ENCODE data around the gene LIX1L.

The LIX1L gene

DNA sequence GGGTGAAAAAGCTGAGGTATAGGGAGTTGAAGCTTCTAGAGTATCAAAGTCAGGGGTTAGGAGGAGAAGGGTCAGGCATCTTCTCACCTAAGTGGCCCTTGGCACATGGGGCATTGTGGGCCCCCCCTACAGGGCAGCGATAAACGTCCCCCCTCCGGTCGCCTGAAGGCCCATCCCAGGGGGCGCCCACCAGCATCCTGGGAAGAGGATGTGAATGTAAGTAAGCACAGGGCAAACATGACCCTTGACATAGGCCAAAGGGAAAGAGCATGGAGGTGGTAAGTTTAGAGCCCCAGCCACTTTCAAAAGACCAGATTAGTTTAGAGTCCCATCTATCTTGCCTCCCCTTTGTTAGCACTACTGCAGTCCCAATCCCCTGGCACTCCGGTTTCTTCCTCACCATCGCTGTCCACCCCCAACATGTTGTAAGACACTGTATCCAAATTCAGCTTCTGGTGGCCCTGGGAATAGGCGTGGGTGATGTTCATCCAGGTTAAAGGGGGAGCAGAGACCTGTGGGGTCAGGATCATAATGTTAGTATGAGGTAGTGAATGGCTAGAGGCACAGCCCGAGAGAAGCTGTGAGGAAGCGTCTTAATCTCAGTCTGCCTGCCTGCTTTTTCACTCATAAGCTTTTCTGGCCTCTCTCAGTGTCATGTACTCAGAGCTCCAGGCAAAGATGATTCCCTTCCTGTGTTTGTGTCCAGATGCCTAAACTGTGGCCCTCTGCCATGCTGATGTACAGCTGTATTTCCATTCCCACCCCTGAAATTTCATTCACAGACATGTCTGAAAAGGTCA lies 50.7 kb downstream of the LIX1L start:
- no peak for TF ChIP-seq ZNF565 (CRISPR knock-in tag; conservative IDR thresholded peaks at IDR 0.05; ENCODE audit: low read depth)
- TF ChIP-seq GLIS3 (CRISPR knock-in tag; IDR thresholded peaks at IDR 0.05): no peak
- TF ChIP-seq TOX (CRISPR knock-in tag; IDR thresholded peaks at IDR 0.05; ENCODE audit: borderline replicate concordance): no peak
- TF ChIP-seq ZNF8 (CRISPR knock-in tag; IDR thresholded peaks at IDR 0.05): no peak
- TF ChIP-seq ISL1 (CRISPR knock-in tag; IDR thresholded peaks at IDR 0.05): no peak
- TF ChIP-seq ARNTL (CRISPR knock-in tag; IDR thresholded peaks at IDR 0.05; ENCODE audit: borderline replicate concordance, low read depth): no peak
- TF ChIP-seq OSR1 (CRISPR knock-in tag; IDR thresholded peaks at IDR 0.05): no peak
- no peak for TF ChIP-seq ZC3H10 (CRISPR knock-in tag; IDR thresholded peaks at IDR 0.05)
- no peak for TF ChIP-seq ZFP30 (CRISPR knock-in tag; IDR thresholded peaks at IDR 0.05)
- TF ChIP-seq, protein P1, sequence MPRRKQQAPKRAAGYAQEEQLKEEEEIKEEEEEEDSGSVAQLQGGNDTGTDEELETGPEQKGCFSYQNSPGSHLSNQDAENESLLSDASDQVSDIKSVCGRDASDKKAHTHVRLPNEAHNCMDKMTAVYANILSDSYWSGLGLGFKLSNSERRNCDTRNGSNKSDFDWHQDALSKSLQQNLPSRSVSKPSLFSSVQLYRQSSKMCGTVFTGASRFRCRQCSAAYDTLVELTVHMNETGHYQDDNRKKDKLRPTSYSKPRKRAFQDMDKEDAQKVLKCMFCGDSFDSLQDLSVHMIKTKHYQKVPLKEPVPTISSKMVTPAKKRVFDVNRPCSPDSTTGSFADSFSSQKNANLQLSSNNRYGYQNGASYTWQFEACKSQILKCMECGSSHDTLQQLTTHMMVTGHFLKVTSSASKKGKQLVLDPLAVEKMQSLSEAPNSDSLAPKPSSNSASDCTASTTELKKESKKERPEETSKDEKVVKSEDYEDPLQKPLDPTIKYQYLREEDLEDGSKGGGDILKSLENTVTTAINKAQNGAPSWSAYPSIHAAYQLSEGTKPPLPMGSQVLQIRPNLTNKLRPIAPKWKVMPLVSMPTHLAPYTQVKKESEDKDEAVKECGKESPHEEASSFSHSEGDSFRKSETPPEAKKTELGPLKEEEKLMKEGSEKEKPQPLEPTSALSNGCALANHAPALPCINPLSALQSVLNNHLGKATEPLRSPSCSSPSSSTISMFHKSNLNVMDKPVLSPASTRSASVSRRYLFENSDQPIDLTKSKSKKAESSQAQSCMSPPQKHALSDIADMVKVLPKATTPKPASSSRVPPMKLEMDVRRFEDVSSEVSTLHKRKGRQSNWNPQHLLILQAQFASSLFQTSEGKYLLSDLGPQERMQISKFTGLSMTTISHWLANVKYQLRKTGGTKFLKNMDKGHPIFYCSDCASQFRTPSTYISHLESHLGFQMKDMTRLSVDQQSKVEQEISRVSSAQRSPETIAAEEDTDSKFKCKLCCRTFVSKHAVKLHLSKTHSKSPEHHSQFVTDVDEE (CRISPR knock-in tag; IDR thresholded peaks at IDR 0.05): no peak
- TF ChIP-seq ZNF70 (CRISPR knock-in tag; IDR thresholded peaks at IDR 0.05): no peak
- no peak for TF ChIP-seq CSDC2 (CRISPR knock-in tag; IDR thresholded peaks at IDR 0.05)
- ATAC-seq: no peak; the same call in 2 of the 3 replicates

DNA sequence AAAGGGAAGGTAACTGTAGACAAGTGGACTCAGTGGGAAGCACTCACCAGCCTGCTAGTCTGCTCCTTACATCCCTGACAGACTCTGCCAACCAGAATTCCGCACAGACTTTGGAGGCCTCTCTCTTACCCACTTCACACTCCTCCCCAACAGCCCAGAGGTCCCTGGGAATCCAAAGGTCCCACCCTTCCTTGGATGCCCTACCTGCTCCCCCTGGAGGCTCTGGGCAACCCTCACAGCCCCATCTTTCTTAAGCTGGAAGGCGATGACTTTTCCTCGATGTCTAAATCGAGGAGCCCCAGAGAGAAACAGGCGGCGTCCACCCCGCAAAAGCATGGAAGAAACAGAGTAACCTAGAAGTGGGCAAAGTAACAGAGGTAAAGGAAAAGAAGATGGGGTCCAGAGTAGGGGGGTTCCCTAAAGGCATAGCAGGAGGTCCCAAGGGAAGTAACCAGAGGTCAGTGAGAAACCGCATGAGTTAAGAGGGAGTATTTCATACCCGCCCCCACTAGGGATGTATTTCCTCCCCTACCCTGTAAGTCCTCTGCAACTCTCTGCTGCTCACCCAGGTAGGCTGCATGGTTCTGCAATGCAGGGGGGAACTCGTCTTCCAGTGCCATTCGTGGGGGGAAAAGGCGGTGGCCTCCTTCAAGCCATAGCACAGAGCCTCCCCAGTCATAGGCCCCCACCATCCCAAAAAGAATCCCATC lies 56.4 kb downstream of the LIX1L start:
- peak; percentile 54; the same call in 2 of the 3 replicates for ATAC-seq
- TF ChIP-seq BACH2 (CRISPR knock-in tag; IDR thresholded peaks at IDR 0.05; ENCODE audit: borderline replicate concordance) (no peak), CSDC2 (CRISPR knock-in tag; IDR thresholded peaks at IDR 0.05) (no peak), ZFP30 (CRISPR knock-in tag; IDR thresholded peaks at IDR 0.05) (no peak), PPARA (CRISPR knock-in tag; IDR thresholded peaks at IDR 0.05; ENCODE audit: borderline replicate concordance) (no peak), ISL1 (CRISPR knock-in tag; IDR thresholded peaks at IDR 0.05) (no peak), ESRRG (CRISPR knock-in tag; IDR thresholded peaks at IDR 0.05) (no peak), ZNF8 (CRISPR knock-in tag; IDR thresholded peaks at IDR 0.05) (no peak)
- TF ChIP-seq, protein P2, sequence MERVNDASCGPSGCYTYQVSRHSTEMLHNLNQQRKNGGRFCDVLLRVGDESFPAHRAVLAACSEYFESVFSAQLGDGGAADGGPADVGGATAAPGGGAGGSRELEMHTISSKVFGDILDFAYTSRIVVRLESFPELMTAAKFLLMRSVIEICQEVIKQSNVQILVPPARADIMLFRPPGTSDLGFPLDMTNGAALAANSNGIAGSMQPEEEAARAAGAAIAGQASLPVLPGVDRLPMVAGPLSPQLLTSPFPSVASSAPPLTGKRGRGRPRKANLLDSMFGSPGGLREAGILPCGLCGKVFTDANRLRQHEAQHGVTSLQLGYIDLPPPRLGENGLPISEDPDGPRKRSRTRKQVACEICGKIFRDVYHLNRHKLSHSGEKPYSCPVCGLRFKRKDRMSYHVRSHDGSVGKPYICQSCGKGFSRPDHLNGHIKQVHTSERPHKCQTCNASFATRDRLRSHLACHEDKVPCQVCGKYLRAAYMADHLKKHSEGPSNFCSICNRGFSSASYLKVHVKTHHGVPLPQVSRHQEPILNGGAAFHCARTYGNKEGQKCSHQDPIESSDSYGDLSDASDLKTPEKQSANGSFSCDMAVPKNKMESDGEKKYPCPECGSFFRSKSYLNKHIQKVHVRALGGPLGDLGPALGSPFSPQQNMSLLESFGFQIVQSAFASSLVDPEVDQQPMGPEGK (CRISPR knock-in tag; IDR thresholded peaks at IDR 0.05; ENCODE audit: borderline replicate concordance): no peak

DNA sequence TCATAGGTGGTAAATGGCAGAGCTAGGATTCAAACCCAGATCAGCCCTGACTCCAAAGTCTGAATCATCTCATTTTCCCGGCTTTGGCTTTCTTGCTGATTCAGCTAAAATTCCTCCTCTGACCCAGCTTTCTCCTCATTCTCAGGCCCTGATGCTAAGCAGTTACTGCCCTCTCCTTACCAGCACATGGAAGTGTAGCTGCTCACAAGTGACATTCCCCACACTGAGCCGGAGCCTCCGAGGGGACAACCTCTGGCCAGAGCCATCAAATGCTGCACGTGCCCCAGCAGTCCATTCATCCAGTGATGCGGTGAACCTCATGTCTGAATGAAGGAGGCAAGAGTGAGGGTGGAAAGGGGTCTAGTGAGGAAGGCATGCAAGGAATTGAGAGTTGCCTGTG lies 59.1 kb downstream of the LIX1L start:
- TF ChIP-seq OSR1 (CRISPR knock-in tag; IDR thresholded peaks at IDR 0.05): no peak
- TF ChIP-seq ESRRG (CRISPR knock-in tag; IDR thresholded peaks at IDR 0.05): no peak
- no peak for TF ChIP-seq ZFP3 (CRISPR knock-in tag; IDR thresholded peaks at IDR 0.05)
- no peak for TF ChIP-seq ZFP30 (CRISPR knock-in tag; IDR thresholded peaks at IDR 0.05)
- ATAC-seq: no peak

DNA sequence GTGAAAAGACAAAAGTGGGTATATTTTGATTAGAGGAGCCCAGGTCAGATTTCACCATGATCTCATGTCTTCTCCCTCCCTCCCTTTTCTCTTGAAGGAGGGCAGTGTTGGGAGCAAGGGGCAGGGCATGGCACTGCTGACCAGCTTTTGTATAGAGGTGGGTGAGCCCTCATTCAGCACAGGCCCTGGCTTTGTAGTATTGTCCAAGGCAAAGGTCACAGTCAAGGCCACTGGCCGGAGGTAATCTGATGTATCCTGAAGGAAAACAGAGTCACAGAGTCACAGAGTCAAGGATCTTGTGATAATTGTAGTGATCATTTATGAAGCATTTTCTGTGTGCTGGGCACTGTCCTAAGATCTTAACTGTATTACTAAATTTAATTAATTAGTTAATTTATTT lies 59.8 kb downstream of the LIX1L start:
- TF ChIP-seq ZC3H10 (CRISPR knock-in tag; IDR thresholded peaks at IDR 0.05) (no peak), TOX (CRISPR knock-in tag; IDR thresholded peaks at IDR 0.05; ENCODE audit: borderline replicate concordance) (no peak), GLIS3 (CRISPR knock-in tag; IDR thresholded peaks at IDR 0.05) (no peak), OSR1 (CRISPR knock-in tag; IDR thresholded peaks at IDR 0.05) (no peak), ESRRG (CRISPR knock-in tag; IDR thresholded peaks at IDR 0.05) (no peak), RARB (CRISPR knock-in tag; IDR thresholded peaks at IDR 0.05) (no peak)
- TF ChIP-seq, protein P2 (CRISPR knock-in tag; IDR thresholded peaks at IDR 0.05; ENCODE audit: borderline replicate concordance): no peak
- TF ChIP-seq, protein P3, sequence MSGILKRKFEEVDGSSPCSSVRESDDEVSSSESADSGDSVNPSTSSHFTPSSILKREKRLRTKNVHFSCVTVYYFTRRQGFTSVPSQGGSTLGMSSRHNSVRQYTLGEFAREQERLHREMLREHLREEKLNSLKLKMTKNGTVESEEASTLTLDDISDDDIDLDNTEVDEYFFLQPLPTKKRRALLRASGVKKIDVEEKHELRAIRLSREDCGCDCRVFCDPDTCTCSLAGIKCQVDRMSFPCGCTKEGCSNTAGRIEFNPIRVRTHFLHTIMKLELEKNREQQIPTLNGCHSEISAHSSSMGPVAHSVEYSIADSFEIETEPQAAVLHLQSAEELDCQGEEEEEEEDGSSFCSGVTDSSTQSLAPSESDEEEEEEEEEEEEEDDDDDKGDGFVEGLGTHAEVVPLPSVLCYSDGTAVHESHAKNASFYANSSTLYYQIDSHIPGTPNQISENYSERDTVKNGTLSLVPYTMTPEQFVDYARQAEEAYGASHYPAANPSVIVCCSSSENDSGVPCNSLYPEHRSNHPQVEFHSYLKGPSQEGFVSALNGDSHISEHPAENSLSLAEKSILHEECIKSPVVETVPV (CRISPR knock-in tag; IDR thresholded peaks at IDR 0.05): no peak
- TF ChIP-seq, protein P4, sequence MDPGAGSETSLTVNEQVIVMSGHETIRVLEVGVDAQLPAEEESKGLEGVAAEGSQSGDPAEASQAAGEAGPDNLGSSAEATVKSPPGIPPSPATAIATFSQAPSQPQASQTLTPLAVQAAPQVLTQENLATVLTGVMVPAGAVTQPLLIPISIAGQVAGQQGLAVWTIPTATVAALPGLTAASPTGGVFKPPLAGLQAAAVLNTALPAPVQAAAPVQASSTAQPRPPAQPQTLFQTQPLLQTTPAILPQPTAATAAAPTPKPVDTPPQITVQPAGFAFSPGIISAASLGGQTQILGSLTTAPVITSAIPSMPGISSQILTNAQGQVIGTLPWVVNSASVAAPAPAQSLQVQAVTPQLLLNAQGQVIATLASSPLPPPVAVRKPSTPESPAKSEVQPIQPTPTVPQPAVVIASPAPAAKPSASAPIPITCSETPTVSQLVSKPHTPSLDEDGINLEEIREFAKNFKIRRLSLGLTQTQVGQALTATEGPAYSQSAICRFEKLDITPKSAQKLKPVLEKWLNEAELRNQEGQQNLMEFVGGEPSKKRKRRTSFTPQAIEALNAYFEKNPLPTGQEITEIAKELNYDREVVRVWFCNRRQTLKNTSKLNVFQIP (CRISPR knock-in tag; IDR thresholded peaks at IDR 0.05; ENCODE audit: borderline replicate concordance, low read depth): no peak
- ATAC-seq: no peak

Measured in SK-N-SH treated with all-trans-retinoic acid at 6 μM for 48 hours (cell line).